ENCODE results near the gene FAM219A. TPM values are rescaled to one million over a fixed set of nuclear protein-coding genes. Genes with fewer than 3 reads are reported as not detected.
"Not testable (repeated sequence)": the region's sequence is repeated elsewhere in the genome, so short reads cannot be mapped to it uniquely, and the experiment has no call there.

The FAM219A gene
- total RNA-seq, 1 donor from 2014 or later, result 19.7 TPM

- Mint-ChIP-seq H3K4me3 (ENCODE audit: low read depth) (peak overlapping the region; percentile 86), H3K36me3 (ENCODE audit: low read depth) (peaks cover 4% of the 10 kb centered on the region), H3K4me1 (ENCODE audit: low read depth) (peaks cover 21% of the 10 kb centered on the region), H3K9me3 (no peaks in the 10 kb centered on the region), H3K27ac (no peak overlapping the region), H3K27me3 (ENCODE audit: low read depth) (no peaks in the 10 kb centered on the region)
- intact Hi-C loops (cut with micrococcal nuclease), result loop anchor here (5.0 kb wide), 3 partner anchors 123 to 1437 kb away; partner anchors contain the start of gene SPAG8
- DNase-seq (ENCODE audit: low spot score), result no peak
Observed at GRCh38 chr9:34374905-34375552, 83.3 kb downstream of the FAM219A start.

- H3K27me3 Mint-ChIP-seq (ENCODE audit: low read depth), result no peaks in the 10 kb centered on the region
- H3K36me3 Mint-ChIP-seq (ENCODE audit: low read depth), result peaks cover 4% of the 10 kb centered on the region
- no peak overlapping the region for H3K4me3 Mint-ChIP-seq (ENCODE audit: low read depth)
- H3K9me3 Mint-ChIP-seq, result no peaks in the 10 kb centered on the region
- DNase-seq (ENCODE audit: low spot score), result no peak
- intact Hi-C loops (cut with micrococcal nuclease), result no loop called here
- H3K27ac Mint-ChIP-seq, result no peak overlapping the region
- H3K4me1 Mint-ChIP-seq (ENCODE audit: low read depth), result peaks cover 18% of the 10 kb centered on the region
Observed at GRCh38 chr9:34374339-34374738, 84.0 kb downstream of the FAM219A start.

DNA sequence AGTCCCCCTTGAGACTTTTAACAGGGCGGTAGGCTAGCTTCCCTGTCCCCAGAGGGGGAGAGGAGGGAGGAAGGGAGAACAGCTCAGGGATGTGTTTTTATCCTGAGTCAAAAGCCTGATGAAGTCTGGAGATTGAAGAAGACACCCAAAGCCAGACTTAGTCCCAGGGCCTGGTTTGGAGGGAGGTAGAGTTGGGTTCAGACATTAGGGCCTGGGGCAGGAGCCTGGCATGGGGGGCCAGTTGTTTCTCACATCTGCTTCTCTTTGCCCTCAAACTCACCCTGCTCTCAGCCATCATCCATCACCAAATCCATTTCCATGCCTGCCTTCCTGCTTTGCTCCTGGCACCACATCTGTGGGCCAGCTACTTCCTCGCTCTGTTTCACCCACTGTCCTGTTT lies 84.6 kb downstream of the FAM219A start:
- no peaks in the 10 kb centered on the region for H3K9me3 Mint-ChIP-seq
- DNase-seq (ENCODE audit: low spot score), result no peak
- intact Hi-C loops (cut with micrococcal nuclease), result no loop called here
- no peak overlapping the region for H3K4me3 Mint-ChIP-seq (ENCODE audit: low read depth)
- H3K27ac Mint-ChIP-seq, result no peak overlapping the region
- H3K27me3 Mint-ChIP-seq (ENCODE audit: low read depth), result no peaks in the 10 kb centered on the region
- peaks cover 4% of the 10 kb centered on the region for H3K36me3 Mint-ChIP-seq (ENCODE audit: low read depth)
- H3K4me1 Mint-ChIP-seq (ENCODE audit: low read depth), result peaks cover 16% of the 10 kb centered on the region

DNA sequence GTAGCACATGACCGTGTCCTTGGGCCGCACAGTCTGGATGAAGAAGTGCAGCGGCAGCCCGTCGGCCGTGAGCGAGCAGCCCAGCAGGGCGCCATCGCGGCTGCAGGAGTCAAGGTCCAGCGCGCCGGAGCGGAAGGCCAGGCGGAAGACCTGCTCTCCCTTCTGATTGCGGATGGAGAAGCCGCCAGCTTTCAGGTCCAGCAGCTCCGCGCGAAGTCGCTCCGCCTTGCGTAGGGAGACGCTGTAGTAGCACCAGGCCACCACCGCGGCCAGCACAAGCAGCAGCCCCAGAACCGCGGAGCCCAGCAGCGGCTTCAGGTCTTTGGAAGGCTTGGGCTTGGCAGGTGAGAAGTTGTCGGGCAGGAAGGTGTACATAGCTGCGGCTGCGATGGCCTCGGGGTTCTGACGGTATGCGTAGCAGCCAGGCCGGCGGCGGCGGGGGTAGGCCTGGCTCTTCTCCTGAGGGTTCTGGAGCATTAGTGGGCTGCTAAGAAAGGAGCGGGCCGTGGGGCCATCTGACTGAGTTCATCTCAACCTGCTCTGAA lies 85.8 kb downstream of the FAM219A start:
- H3K36me3 Mint-ChIP-seq (ENCODE audit: low read depth), result peaks cover 4% of the 10 kb centered on the region
- intact Hi-C loops (cut with micrococcal nuclease), result no loop called here
- H3K4me3 Mint-ChIP-seq (ENCODE audit: low read depth), result no peak overlapping the region
- no peak for DNase-seq (ENCODE audit: low spot score)
- no peaks in the 10 kb centered on the region for H3K9me3 Mint-ChIP-seq
- H3K27ac Mint-ChIP-seq, result no peak overlapping the region
- H3K27me3 Mint-ChIP-seq (ENCODE audit: low read depth), result no peaks in the 10 kb centered on the region
- peaks cover 16% of the 10 kb centered on the region for H3K4me1 Mint-ChIP-seq (ENCODE audit: low read depth)

GRCh38 chr9:34371886-34372466 lies 86.4 kb downstream of the FAM219A start:
- Mint-ChIP-seq H3K4me3 (ENCODE audit: low read depth) (no peak overlapping the region), H3K36me3 (ENCODE audit: low read depth) (peaks cover 4% of the 10 kb centered on the region), H3K27ac (no peak overlapping the region), H3K27me3 (ENCODE audit: low read depth) (no peaks in the 10 kb centered on the region), H3K9me3 (no peaks in the 10 kb centered on the region), H3K4me1 (ENCODE audit: low read depth) (peaks cover 14% of the 10 kb centered on the region)
- intact Hi-C loops (cut with micrococcal nuclease), result no loop called here
- DNase-seq (ENCODE audit: low spot score), result no peak

DNA sequence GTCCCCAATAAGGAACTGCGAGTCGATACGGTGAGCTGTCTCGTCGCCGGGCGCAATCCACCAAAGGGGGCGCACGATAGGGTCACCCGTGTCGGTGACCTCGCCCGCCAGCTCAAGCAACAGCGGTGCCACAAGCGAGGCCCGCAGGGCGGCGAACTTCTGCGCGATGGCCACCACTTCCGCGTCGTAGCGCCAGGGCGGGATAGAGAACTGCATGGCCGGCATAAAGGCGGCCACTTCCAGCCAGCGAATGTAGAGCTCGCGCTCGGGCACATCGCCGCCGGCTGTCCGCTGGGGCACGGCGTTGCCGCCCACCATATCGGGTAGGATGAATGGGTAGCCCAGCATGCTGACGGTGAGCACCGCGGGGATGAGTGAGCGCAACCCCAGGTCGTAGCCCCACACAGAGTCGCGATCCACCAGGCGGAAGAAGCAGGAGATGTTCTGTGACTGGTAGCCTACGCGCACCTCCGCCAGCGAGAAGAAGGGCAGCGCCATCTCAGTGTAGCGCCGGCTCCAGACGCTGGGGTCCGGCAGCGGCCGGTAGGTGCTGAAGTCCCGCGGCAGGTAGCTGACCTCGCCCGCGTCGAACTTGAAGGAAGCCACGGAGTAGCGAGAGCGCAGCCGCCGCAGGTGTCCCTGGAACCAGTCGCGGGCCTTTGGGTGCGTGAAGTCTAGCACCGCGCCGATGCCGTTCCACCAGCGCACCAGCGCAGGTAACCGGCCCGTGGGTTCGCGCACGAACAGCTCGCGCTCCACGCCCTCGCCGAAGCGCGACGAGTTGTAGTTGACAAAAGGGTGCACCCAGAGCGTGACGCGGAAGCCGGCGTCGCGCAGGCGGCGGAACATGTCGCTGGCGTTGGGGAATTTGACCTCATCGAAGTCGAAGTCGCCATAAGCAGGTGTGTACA lies 87.1 kb downstream of the FAM219A start:
- no peak overlapping the region for H3K4me3 Mint-ChIP-seq (ENCODE audit: low read depth)
- H3K4me1 Mint-ChIP-seq (ENCODE audit: low read depth), result peaks cover 14% of the 10 kb centered on the region
- intact Hi-C loops (cut with micrococcal nuclease), result no loop called here
- H3K27ac Mint-ChIP-seq, result no peak overlapping the region
- DNase-seq (ENCODE audit: low spot score), result no peak
- H3K27me3 Mint-ChIP-seq (ENCODE audit: low read depth), result no peaks in the 10 kb centered on the region
- peaks cover 3% of the 10 kb centered on the region for H3K9me3 Mint-ChIP-seq
- peaks cover 6% of the 10 kb centered on the region for H3K36me3 Mint-ChIP-seq (ENCODE audit: low read depth)

DNA sequence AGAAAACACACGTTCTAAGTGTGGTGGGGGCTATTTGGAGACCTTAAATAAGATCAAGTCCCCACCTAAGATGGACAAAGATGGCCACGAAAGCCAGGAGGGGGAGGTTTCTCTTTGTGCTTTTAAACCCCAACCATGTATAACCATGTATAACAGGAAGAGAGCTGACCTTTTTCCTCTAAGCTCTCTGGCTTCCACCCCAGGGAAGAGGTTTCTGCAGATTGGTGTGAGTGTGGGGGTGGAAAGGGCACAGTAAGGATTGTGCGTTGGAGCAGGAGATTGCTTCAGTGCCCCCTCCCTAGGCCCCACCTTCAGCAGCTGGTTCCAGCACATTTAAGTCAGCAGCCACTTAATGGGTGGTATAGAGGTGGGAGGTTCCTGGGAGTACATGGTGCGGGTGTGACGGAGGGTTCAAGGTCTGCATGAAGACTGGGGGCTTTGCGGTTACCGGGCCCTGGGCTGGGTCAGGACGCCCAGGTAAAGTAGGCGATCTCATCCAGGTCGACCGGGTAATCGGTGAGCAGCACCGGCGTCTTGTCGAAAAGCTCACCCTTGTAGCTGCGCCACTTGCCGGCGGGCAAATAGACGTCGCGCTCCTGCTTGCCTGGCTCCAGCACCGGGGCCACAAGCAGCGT lies 87.9 kb downstream of the FAM219A start:
- no peak overlapping the region for H3K27ac Mint-ChIP-seq
- peaks cover 3% of the 10 kb centered on the region for H3K9me3 Mint-ChIP-seq
- no peaks in the 10 kb centered on the region for H3K27me3 Mint-ChIP-seq (ENCODE audit: low read depth)
- DNase-seq (ENCODE audit: low spot score), result no peak
- no peak overlapping the region for H3K4me3 Mint-ChIP-seq (ENCODE audit: low read depth)
- intact Hi-C loops (cut with micrococcal nuclease), result no loop called here
- H3K36me3 Mint-ChIP-seq (ENCODE audit: low read depth), result peaks cover 6% of the 10 kb centered on the region
- H3K4me1 Mint-ChIP-seq (ENCODE audit: low read depth), result peaks cover 6% of the 10 kb centered on the region

DNA sequence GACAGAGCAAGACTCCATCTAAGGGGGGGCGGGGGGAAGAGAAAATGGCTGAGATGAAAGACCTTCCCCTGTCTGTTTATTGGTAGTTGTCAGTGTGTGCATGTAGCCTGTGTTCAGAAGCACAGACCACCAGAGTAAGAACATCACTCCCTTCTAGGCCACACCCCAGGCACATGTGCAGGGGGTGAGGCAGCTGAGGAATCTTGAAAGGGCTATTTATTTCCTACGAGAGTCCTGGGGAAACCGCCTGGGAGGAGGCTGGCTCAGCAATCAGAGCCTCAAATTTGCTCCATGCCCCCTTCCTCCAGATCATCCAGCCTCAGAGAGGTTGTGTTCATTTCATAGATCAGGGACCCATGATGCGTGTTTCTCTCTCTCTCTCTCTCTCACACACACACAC lies 88.7 kb downstream of the FAM219A start:
- H3K9me3 Mint-ChIP-seq, result peaks cover 3% of the 10 kb centered on the region
- peaks cover 6% of the 10 kb centered on the region for H3K36me3 Mint-ChIP-seq (ENCODE audit: low read depth)
- H3K4me1 Mint-ChIP-seq (ENCODE audit: low read depth), result peaks cover 3% of the 10 kb centered on the region
- H3K27me3 Mint-ChIP-seq (ENCODE audit: low read depth), result no peaks in the 10 kb centered on the region
- intact Hi-C loops (cut with micrococcal nuclease), result no loop called here
- H3K4me3 Mint-ChIP-seq (ENCODE audit: low read depth), result no peak overlapping the region
- no peak for DNase-seq (ENCODE audit: low spot score)
- H3K27ac Mint-ChIP-seq, result no peak overlapping the region

DNA sequence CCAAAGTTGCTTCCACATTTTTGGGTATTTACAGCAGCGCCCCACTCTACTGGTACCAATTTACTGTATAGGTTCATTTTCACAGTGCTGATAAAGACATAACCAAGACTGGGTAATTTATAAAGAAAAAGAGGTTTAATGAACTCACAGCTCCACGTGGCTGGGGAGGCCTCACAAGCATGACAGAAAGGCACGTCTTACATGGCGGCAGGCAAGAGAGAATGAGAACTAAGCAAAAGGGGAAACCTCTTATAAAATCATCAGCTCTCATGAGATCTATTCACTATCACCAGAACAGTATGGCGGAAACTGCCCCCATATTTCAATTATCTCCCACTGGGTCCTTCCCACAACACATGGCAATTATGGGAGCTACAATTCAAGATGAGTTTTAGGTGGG lies 89.6 kb downstream of the FAM219A start:
- H3K4me3 Mint-ChIP-seq (ENCODE audit: low read depth); H3K9me3 Mint-ChIP-seq; H3K27me3 Mint-ChIP-seq (ENCODE audit: low read depth); H3K27ac Mint-ChIP-seq; H3K36me3 Mint-ChIP-seq (ENCODE audit: low read depth); H3K4me1 Mint-ChIP-seq (ENCODE audit: low read depth); DNase-seq (ENCODE audit: low spot score); intact Hi-C loops (cut with micrococcal nuclease): not testable (repeated sequence)

- H3K27ac Mint-ChIP-seq; H3K4me3 Mint-ChIP-seq (ENCODE audit: low read depth); intact Hi-C loops (cut with micrococcal nuclease); H3K36me3 Mint-ChIP-seq (ENCODE audit: low read depth); H3K27me3 Mint-ChIP-seq (ENCODE audit: low read depth); H3K9me3 Mint-ChIP-seq; DNase-seq (ENCODE audit: low spot score): not testable (repeated sequence)
- H3K4me1 Mint-ChIP-seq (ENCODE audit: low read depth), result peaks cover 12% of the 10 kb centered on the region
Observed at GRCh38 chr9:34367751-34368410, 90.5 kb downstream of the FAM219A start.

- Mint-ChIP-seq H3K4me3 (ENCODE audit: low read depth) (no peak overlapping the region), H3K9me3 (peaks cover 3% of the 10 kb centered on the region), H3K27ac (no peak overlapping the region), H3K27me3 (ENCODE audit: low read depth) (no peaks in the 10 kb centered on the region), H3K4me1 (ENCODE audit: low read depth) (peaks cover 12% of the 10 kb centered on the region), H3K36me3 (ENCODE audit: low read depth) (peaks cover 6% of the 10 kb centered on the region)
- DNase-seq (ENCODE audit: low spot score), result no peak
- intact Hi-C loops (cut with micrococcal nuclease), result no loop called here
Observed at GRCh38 chr9:34366365-34366764, 92.0 kb downstream of the FAM219A start.

DNA sequence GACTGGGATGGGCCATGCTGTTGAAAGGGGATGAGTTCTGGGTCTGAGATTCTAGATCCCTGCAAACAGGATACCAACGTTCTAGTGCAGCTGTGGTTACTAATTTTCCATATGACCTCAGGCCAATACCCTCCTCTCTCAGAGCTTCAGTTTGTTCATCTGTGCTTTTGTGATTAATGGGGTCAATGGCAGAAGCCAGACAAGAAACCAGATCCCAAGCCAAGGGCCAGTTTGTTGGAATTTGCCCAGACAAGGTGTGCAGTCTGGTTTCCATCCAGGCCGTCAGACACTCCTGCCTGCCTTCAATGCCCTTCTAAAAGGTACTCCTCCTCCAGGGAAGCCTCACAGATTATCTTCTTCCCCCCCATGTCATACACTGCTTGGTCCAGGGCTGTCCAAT lies 93.1 kb downstream of the FAM219A start:
- peaks cover 3% of the 10 kb centered on the region for H3K36me3 Mint-ChIP-seq (ENCODE audit: low read depth)
- H3K4me1 Mint-ChIP-seq (ENCODE audit: low read depth), result peaks cover 11% of the 10 kb centered on the region
- intact Hi-C loops (cut with micrococcal nuclease), result no loop called here
- DNase-seq (ENCODE audit: low spot score), result no peak
- no peak overlapping the region for H3K4me3 Mint-ChIP-seq (ENCODE audit: low read depth)
- no peak overlapping the region for H3K27ac Mint-ChIP-seq
- peaks cover 3% of the 10 kb centered on the region for H3K9me3 Mint-ChIP-seq
- H3K27me3 Mint-ChIP-seq (ENCODE audit: low read depth), result no peaks in the 10 kb centered on the region
